Measurements from ENCODE around the gene SGTA.

The SGTA gene

GRCh38 chr19:2770055-2771013, 12.7 kb downstream of the SGTA start:
- no peak for DNase-seq (ENCODE audit: low read depth)

GRCh38 chr19:2769218-2769617, 13.9 kb downstream of the SGTA start:
- no peak for DNase-seq (ENCODE audit: low read depth)

DNA sequence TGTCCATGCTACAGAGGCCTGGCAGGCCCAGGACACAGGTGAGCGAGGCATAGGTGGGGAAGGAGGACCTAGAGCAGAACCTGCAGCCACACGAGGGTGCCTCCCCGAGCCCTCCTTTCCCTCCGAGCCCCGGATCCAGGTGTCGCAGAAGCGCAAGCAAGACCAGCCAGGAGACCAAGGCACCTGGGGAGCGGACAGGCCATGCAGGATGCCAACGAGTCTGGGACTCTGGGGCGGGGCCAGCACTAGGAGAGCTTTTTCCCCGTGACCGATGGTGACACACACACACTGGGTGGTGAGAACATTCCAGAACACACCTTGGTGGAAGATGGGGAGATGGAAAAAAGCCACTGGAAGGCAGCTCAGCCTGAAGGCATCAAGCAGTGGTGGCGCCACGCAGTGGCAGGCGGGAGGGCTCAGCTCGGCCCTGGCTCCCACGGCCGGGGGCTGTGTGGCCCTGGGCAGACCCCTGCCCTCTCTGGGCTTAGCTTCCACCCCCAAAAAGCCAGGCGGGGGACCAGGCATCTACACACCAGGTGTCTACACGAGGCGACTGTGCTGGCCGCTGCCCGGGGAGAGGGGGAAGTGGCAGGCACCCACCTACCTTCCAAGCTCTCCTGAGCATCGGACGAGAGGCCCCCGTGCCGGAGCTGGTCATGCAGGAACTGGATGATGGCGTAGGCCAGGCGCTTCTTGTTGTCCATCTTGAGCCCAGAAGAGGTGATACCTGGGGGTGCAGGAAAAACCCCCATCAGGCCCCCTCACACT, 14.5 kb downstream of the SGTA start:
- no peak for DNase-seq (ENCODE audit: low read depth)

GRCh38 chr19:2767688-2768087, 15.4 kb downstream of the SGTA start:
- DNase-seq (ENCODE audit: low read depth) = no peak

- no peak for DNase-seq (ENCODE audit: low read depth)
Observed at GRCh38 chr19:2766594-2767372, 16.3 kb downstream of the SGTA start.

DNA sequence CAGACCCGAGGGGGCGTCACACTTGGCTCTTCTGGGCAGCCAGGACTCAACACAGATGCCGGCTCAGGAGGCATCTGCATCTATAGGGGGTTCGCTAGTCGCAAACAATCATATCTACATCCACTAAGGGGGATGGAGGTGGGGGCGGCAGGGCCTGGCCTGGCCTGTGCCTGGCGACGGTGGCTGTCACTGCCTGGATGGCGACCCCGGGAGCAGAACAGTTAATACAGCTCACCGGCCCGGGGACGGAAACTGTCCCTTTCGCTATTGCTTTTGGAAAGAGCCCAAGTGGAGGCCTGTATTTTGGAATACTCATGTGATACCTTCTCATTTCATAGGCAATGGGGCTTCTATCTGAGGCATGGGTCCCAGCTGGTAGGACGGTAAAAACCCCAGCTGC, 17.7 kb downstream of the SGTA start:
- no peak for DNase-seq (ENCODE audit: low read depth)

- DNase-seq (ENCODE audit: low read depth) = no peak
Observed at GRCh38 chr19:2764945-2765344, 18.1 kb downstream of the SGTA start.

GRCh38 chr19:2763687-2764086, 19.4 kb downstream of the SGTA start:
- no peak for DNase-seq (ENCODE audit: low read depth)

- DNase-seq (ENCODE audit: low read depth) = no peak
Observed at GRCh38 chr19:2762783-2763496, 20.1 kb downstream of the SGTA start.

GRCh38 chr19:2761876-2762782, 20.9 kb downstream of the SGTA start:
- DNase-seq (ENCODE audit: low read depth) = no peak

DNA sequence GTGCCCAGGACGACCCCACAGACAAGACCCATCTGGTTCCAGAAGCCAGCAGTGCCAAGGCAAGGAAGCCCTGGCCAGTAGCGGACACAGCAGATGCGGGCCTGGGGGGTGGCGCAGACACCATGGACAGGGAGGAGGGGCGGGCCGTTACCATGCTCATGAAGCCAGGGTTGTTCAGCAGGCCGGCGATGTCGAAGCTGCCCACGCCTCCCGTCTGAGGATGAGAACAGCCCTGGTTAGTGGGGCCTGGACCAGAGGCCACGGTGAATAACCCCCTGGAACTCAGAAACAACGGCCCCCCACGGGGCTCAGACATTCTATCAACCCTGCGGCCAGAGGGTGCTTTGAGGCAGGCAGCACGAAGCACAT, 21.8 kb downstream of the SGTA start:
- DNase-seq (ENCODE audit: low read depth) = no peak

DNA sequence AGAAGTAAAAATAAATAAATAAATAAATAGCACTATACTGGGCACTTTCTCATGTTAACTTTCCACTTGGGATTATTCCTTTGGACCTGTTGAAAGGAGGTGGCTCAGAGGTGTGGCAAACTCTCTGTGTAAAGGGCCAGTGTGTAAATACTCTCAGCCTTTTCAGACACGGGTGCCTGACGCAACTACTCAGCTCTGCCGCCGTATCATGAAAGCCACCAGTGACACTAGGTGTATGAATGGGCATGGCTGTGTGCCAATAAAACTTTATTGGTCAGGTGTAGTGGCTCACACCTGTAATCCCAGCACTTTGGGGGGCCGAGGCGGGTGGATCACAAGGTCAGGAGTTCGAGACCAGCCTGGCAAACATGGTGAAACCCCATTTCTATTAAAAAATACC, 23.1 kb downstream of the SGTA start:
- DNase-seq (ENCODE audit: low read depth) = no peak

- DNase-seq (ENCODE audit: low read depth) = no peak
Observed at GRCh38 chr19:2759362-2759761, 23.7 kb downstream of the SGTA start.

GRCh38 chr19:2758601-2759313, 24.3 kb downstream of the SGTA start:
- no peak for DNase-seq (ENCODE audit: low read depth)

- DNase-seq (ENCODE audit: low read depth) = no peak
Observed at GRCh38 chr19:2756921-2757881, 25.9 kb downstream of the SGTA start.

- no peak for DNase-seq (ENCODE audit: low read depth)
Observed at GRCh38 chr19:2756477-2756876, 26.6 kb downstream of the SGTA start.

- DNase-seq (ENCODE audit: low read depth) = no peak
Observed at GRCh38 chr19:2755811-2756210, 27.3 kb downstream of the SGTA start.

GRCh38 chr19:2755448-2755705, 27.7 kb downstream of the SGTA start:
- no peak for DNase-seq (ENCODE audit: low read depth)

Data from T follicular helper cell (primary cell).